ENCODE results near the gene MT1M. TPM values are rescaled to one million over a fixed set of nuclear protein-coding genes. Genes with fewer than 3 reads are reported as not detected.
A peak's percentile ranks its signal among the peaks of the same experiment; 100 is the strongest.

Gene MT1M
- total and polyA plus RNA-seq, 12 donors = 0.44 to 50.3 (median 9.3) TPM

- DNase-seq = no peak
- TF ChIP-seq POLR2A (IDR thresholded peaks at IDR 0.05) (no peak), CTCF (IDR thresholded peaks at IDR 0.05) (no peak)
- no peak overlapping the region for H3K27ac ChIP-seq
- peaks cover 13 to 23% of the 10 kb centered on the region in 2 donors for H3K4me1 ChIP-seq (replicated peaks in 1 of 2)
- no peak overlapping the region for H3K4me3 ChIP-seq
- 93 to 97% (median 95%) methylated on average over 2 of the region's 2 CpGs for WGBS, 4 donors
- H3K36me3 ChIP-seq (replicated peaks in 1 of 2) = no peaks in the 10 kb centered on the region
- intact Hi-C loops (cut with DNase I) = no loop called here
- H3K9me3 ChIP-seq (replicated peaks in 1 of 3) = no peaks in the 10 kb centered on the region
- H3K27me3 ChIP-seq = no peaks in the 10 kb centered on the region
These were observed 8.8 kb upstream of the MT1M start for GRCh38 chr16:56623637-56624036.

- peak within 1 kb of the TSS; percentile 21 to 68 (median 43) for H3K4me3 ChIP-seq
- H3K27me3 ChIP-seq = no peaks in the 10 kb centered on the region
- TF ChIP-seq CTCF (IDR thresholded peaks at IDR 0.05) = no peak
- peak; percentile 95 to 97 for TF ChIP-seq POLR2A (IDR thresholded peaks at IDR 0.05)
- H3K4me1 ChIP-seq (replicated peaks in 1 of 2) = peaks cover 13 to 23% of the 10 kb centered on the region in 2 donors
- no peaks in the 10 kb centered on the region for H3K9me3 ChIP-seq (replicated peaks in 1 of 3)
- no peaks in the 10 kb centered on the region for H3K36me3 ChIP-seq (replicated peaks in 1 of 2)
- 0 to 4% (median 1%) methylated on average over 22 to 62 of the region's 62 CpGs for WGBS, 4 donors
- intact Hi-C loops (cut with DNase I) = no loop called here
- H3K27ac ChIP-seq = peak within 1 kb of the TSS; percentile 85 to 99 (median 94)
- DNase-seq = peak; percentile 71 to 91 (median 88)
These were observed 7.1 kb upstream of the MT1M start, which contains the start of gene MT1E for GRCh38 chr16:56625140-56625942. Gene MT1E, plus strand, starts transcription at chr16:56625781. Its CDS starts 71 bp downstream, at chr16:56625852.

GRCh38 chr16:56625943-56626654 lies 6.4 kb upstream of the MT1M start:
- peak overlapping the region; percentile 85 to 99 (median 94) for H3K27ac ChIP-seq
- TF ChIP-seq CTCF (IDR thresholded peaks at IDR 0.05) (no peak), POLR2A (IDR thresholded peaks at IDR 0.05) (peak; percentile 10 to 38)
- H3K4me3 ChIP-seq = peak overlapping the region in 3 of 4 donors; percentile 21 to 68 (median 62)
- no peaks in the 10 kb centered on the region for H3K9me3 ChIP-seq (replicated peaks in 1 of 3)
- no peaks in the 10 kb centered on the region for H3K36me3 ChIP-seq (replicated peaks in 1 of 2)
- H3K27me3 ChIP-seq = no peaks in the 10 kb centered on the region
- peaks cover 13 to 23% of the 10 kb centered on the region in 2 donors for H3K4me1 ChIP-seq (replicated peaks in 1 of 2)
- intact Hi-C loops (cut with DNase I) = no loop called here
- 12 to 24% (median 14%) methylated on average over 10 to 16 of the region's 16 CpGs for WGBS, 4 donors
- peak; percentile 82 to 96 (median 94) for DNase-seq

- Histone ChIP-seq H3K27me3 (no peaks in the 10 kb centered on the region), H3K9me3 (replicated peaks in 1 of 3) (no peaks in the 10 kb centered on the region), H3K4me3 (peak overlapping the region in 3 of 4 donors; percentile 2 to 68 (median 62)), H3K4me1 (replicated peaks in 1 of 2) (peaks cover 13 to 17% of the 10 kb centered on the region in 2 donors), H3K36me3 (replicated peaks in 1 of 2) (no peaks in the 10 kb centered on the region), H3K27ac (peak overlapping the region; percentile 85 to 99 (median 94))
- TF ChIP-seq CTCF (IDR thresholded peaks at IDR 0.05) = no peak
- TF ChIP-seq POLR2A (IDR thresholded peaks at IDR 0.05) = no peak
- intact Hi-C loops (cut with DNase I) = no loop called here
- peak in 2 of 7 donors; percentile 32 to 38 for DNase-seq
- WGBS, 4 donors = 23 to 55% (median 45%) methylated on average over 7 of the region's 7 CpGs
These were observed 5.8 kb upstream of the MT1M start for GRCh38 chr16:56626685-56627084.
